Measurements from ENCODE around the gene HAPLN1. TPM values are rescaled to one million over a fixed set of nuclear protein-coding genes. Genes with fewer than 3 reads are reported as not detected.

The HAPLN1 gene
- total and polyA plus RNA-seq, 10 of the 15 experiments (the other 5 are each of a cell fraction or from before 2014, with no cell fraction given), result 0.05 to 0.21 (median 0.17) TPM; not detected in 2

DNA sequence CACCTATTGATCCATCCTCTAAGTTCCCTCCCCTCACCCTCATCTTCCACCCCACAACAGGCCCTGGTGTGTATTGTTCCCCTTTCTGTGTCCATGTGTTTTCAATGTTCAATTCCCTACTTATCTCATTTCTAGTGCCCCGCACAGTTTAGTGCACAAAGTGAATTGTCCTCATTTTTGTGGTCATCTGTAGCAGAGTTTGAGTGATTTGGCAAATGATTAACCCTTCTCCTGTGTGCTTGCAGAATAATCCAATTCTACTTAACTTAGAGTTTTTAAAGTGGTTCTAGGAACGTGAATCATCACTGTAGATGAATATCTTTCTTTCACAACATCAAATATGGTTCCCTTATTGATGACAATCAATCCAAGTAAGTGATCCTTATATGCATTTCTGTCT, 6.3 kb upstream of the HAPLN1 start:
- Histone ChIP-seq H3K27ac (ENCODE audit: control insufficient read depth, insufficient read depth) (no peak overlapping the region), H3K9me3 (replicated peaks; ENCODE audit: control insufficient read depth, insufficient read depth, low read length) (no peaks in the 10 kb centered on the region), H2AFZ (ENCODE audit: control insufficient read depth, low read depth, low read length) (no peak overlapping the region), H3K4me1 (ENCODE audit: control insufficient read depth, insufficient read depth, low read length) (no peaks in the 10 kb centered on the region), H3K36me3 (ENCODE audit: control insufficient read depth in 2 of 2, insufficient read depth in 2 of 2, low read length in 1 of 2) (no peaks in the 10 kb centered on the region), H3K4me3 (no peak overlapping the region), H3K27me3 (replicated peaks in 1 of 2; ENCODE audit: control insufficient read depth in 2 of 2, insufficient read depth in 2 of 2, low read length in 1 of 2) (0 out of 4 replicates have a peak, but pooled peaks cover 0 to 2% of the 10 kb centered on the region in 2 experiments), H3K9ac (ENCODE audit: control insufficient read depth, insufficient read depth, low read length) (no peak overlapping the region), H4K20me1 (ENCODE audit: control insufficient read depth, insufficient read depth) (no peaks in the 10 kb centered on the region), H3K79me2 (ENCODE audit: control insufficient read depth, insufficient read depth, low read length) (no peaks in the 10 kb centered on the region), H3K4me2 (ENCODE audit: control insufficient read depth, insufficient read depth) (no peak overlapping the region)
- POLR2A ChIA-PET, result no interaction called here
- in situ Hi-C loops (cut with MboI), result no loop called here
- no peak for DNase-seq (ENCODE audit: low read depth, low spot score)
- no peak for FAIRE-seq
- RAD21 ChIA-PET (ENCODE audit: unreplicated experiment), result no interaction called here
- BruUV-seq (replicated peaks), result no TSS peak
- TF ChIP-seq NFIC (IDR thresholded peaks at IDR 0.05; ENCODE audit: low read depth, low read length) (no peak), CBX5 (IDR thresholded peaks at IDR 0.05; ENCODE audit: low read depth) (no peak), EZH2 (IDR thresholded peaks at IDR 0.05; ENCODE audit: borderline replicate concordance, control insufficient read depth, low read depth, low read length) (no peak), SMAD5 (IDR thresholded peaks at IDR 0.05; ENCODE audit: low read depth) (no peak), NRF1 (conservative IDR thresholded peaks at IDR 0.05; ENCODE audit: low read depth, low read length) (no peak), NFYA (IDR thresholded peaks at IDR 0.05; ENCODE audit: borderline replicate concordance, low read depth, low read length) (no peak), ZSCAN29 (IDR thresholded peaks at IDR 0.05) (no peak), MTA3 (IDR thresholded peaks at IDR 0.05; ENCODE audit: borderline replicate concordance, low read length) (no peak), RCOR1 (conservative IDR thresholded peaks at IDR 0.05; ENCODE audit: low read depth, low read length) (no peak), POLR2AphosphoS5 (IDR thresholded peaks at IDR 0.05; ENCODE audit: low read length) (no peak), SIN3A (IDR thresholded peaks at IDR 0.05; ENCODE audit: low read depth, low read length) (no peak), ESRRA (IDR thresholded peaks at IDR 0.05; ENCODE audit: low read length) (no peak)
- TF ChIP-seq, protein P1, sequence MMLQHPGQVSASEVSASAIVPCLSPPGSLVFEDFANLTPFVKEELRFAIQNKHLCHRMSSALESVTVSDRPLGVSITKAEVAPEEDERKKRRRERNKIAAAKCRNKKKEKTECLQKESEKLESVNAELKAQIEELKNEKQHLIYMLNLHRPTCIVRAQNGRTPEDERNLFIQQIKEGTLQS (IDR thresholded peaks at IDR 0.05; ENCODE audit: borderline replicate concordance, extremely low read depth, low read depth, low read length), result no peak
- intact Hi-C loops (cut with micrococcal nuclease; ENCODE audit: unreplicated experiment), result no loop called here
- CTCF ChIA-PET, result no interaction called here
- SMC1A ChIA-PET (ENCODE audit: uncharacterized antibody, unreplicated experiment), result no interaction called here
- 13% methylated on average over 2 of the region's 2 CpGs for WGBS (ENCODE audit: insufficient coverage, insufficient replicate concordance, low lambda C conversion rate, missing lambda C conversion rate)
- ATAC-seq, result no peak

Measured in GM12878 (cell line).